Measurements from ENCODE around the gene ECI1.

The ECI1 gene

DNA sequence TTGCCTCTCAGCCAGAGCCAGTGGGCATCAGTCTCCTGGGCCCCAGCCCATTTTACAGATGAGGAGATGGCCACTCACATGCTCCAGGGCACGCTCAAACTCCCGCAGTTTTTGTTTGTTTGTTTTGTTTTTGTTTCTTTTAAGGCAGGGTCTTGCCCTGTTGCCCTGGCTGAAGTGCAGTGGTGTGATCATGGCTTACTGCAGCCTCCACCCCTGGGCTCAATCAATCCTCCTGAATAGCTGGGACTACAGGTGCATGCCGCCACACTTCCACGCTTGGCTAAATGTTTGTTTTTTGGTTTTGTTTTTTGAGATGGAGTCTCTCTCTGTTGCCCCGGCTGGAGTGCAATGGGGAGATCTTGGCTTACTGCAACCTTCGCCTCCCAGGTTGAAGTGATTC, 24.5 kb downstream of the ECI1 start:
- no peaks in the 10 kb centered on the region for H3K9me3 ChIP-seq (ENCODE audit: insufficient read depth, low read depth, low read length)
- H3K4me3 ChIP-seq (ENCODE audit: low read length, poor library complexity, severe bottlenecking) = no peak overlapping the region
- no peaks in the 10 kb centered on the region for H3K4me1 ChIP-seq (ENCODE audit: insufficient read depth, low read length, poor library complexity, severe bottlenecking)
- no peaks in the 10 kb centered on the region for H3K9me2 ChIP-seq (replicated peaks; ENCODE audit: low read depth, low read length)
- H3K4me2 ChIP-seq (ENCODE audit: low read depth, low read length, poor library complexity, severe bottlenecking) = peak overlapping the region; percentile 79
- H3K9ac ChIP-seq (ENCODE audit: low read depth, low read length, poor library complexity, severe bottlenecking) = no peak overlapping the region
- H4K20me1 ChIP-seq (ENCODE audit: insufficient read depth, low read length, poor library complexity, severe bottlenecking) = peaks cover 3% of the 10 kb centered on the region
- H3K79me2 ChIP-seq (ENCODE audit: insufficient read depth, low read length) = peaks cover 41% of the 10 kb centered on the region
- TF ChIP-seq, protein P1, sequence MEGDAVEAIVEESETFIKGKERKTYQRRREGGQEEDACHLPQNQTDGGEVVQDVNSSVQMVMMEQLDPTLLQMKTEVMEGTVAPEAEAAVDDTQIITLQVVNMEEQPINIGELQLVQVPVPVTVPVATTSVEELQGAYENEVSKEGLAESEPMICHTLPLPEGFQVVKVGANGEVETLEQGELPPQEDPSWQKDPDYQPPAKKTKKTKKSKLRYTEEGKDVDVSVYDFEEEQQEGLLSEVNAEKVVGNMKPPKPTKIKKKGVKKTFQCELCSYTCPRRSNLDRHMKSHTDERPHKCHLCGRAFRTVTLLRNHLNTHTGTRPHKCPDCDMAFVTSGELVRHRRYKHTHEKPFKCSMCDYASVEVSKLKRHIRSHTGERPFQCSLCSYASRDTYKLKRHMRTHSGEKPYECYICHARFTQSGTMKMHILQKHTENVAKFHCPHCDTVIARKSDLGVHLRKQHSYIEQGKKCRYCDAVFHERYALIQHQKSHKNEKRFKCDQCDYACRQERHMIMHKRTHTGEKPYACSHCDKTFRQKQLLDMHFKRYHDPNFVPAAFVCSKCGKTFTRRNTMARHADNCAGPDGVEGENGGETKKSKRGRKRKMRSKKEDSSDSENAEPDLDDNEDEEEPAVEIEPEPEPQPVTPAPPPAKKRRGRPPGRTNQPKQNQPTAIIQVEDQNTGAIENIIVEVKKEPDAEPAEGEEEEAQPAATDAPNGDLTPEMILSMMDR (conservative IDR thresholded peaks at IDR 0.05; ENCODE audit: low read length) = no peak
- no peak for TF ChIP-seq EZH2phosphoT487 (IDR thresholded peaks at IDR 0.05; ENCODE audit: borderline replicate concordance)
- no peaks in the 10 kb centered on the region for H3K27me3 ChIP-seq (ENCODE audit: insufficient read depth, low read length, poor library complexity, severe bottlenecking)
- no peaks in the 10 kb centered on the region for H3F3A ChIP-seq (ENCODE audit: low read depth)
- no peak overlapping the region for H2AFZ ChIP-seq (ENCODE audit: low read length)
- H3K36me3 ChIP-seq (ENCODE audit: insufficient read depth, low read length) = no peaks in the 10 kb centered on the region

DNA sequence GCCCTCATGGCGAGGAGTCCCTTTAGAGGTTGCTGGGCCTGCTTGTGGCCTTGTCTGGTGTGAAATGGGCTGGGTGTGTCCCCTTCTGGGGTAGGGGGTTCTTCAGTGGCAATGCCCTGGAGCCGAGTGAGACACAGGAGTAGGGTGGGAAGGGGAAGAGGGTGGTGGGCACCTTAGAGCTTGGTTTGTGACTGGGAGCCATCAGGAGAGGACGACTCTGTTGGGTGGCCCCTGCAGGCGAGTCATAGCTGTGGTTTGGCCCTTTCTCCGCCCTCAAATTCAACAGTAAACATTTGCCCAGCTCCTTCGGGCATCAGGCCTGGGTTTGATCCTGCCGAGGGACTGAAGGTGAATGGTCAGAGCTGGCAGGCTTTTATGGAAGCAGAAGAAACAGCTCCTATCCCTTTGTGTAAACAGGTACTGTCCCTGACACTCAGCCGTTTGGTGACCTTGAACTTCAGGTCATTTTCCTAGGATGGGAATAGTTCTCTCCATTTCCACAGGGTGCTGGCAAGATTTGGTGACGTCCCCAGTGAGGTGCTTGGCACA, 25.1 kb downstream of the ECI1 start:
- no peak overlapping the region for H3K9ac ChIP-seq (ENCODE audit: low read depth, low read length, poor library complexity, severe bottlenecking)
- H3K36me3 ChIP-seq (ENCODE audit: insufficient read depth, low read length) = no peaks in the 10 kb centered on the region
- no peak overlapping the region for H2AFZ ChIP-seq (ENCODE audit: low read length)
- peak overlapping the region; percentile 38 for H3K4me3 ChIP-seq (ENCODE audit: low read length, poor library complexity, severe bottlenecking)
- no peaks in the 10 kb centered on the region for H3K9me3 ChIP-seq (ENCODE audit: insufficient read depth, low read depth, low read length)
- peak overlapping the region; percentile 79 for H3K4me2 ChIP-seq (ENCODE audit: low read depth, low read length, poor library complexity, severe bottlenecking)
- H3K79me2 ChIP-seq (ENCODE audit: insufficient read depth, low read length) = peaks cover 41% of the 10 kb centered on the region
- TF ChIP-seq, protein P1 (conservative IDR thresholded peaks at IDR 0.05; ENCODE audit: low read length) = no peak
- TF ChIP-seq EZH2phosphoT487 (IDR thresholded peaks at IDR 0.05; ENCODE audit: borderline replicate concordance) = no peak
- H3K9me2 ChIP-seq (replicated peaks; ENCODE audit: low read depth, low read length) = no peaks in the 10 kb centered on the region
- H3F3A ChIP-seq (ENCODE audit: low read depth) = no peaks in the 10 kb centered on the region
- no peaks in the 10 kb centered on the region for H3K27me3 ChIP-seq (ENCODE audit: insufficient read depth, low read length, poor library complexity, severe bottlenecking)
- no peaks in the 10 kb centered on the region for H3K4me1 ChIP-seq (ENCODE audit: insufficient read depth, low read length, poor library complexity, severe bottlenecking)
- peaks cover 3% of the 10 kb centered on the region for H4K20me1 ChIP-seq (ENCODE audit: insufficient read depth, low read length, poor library complexity, severe bottlenecking)

DNA sequence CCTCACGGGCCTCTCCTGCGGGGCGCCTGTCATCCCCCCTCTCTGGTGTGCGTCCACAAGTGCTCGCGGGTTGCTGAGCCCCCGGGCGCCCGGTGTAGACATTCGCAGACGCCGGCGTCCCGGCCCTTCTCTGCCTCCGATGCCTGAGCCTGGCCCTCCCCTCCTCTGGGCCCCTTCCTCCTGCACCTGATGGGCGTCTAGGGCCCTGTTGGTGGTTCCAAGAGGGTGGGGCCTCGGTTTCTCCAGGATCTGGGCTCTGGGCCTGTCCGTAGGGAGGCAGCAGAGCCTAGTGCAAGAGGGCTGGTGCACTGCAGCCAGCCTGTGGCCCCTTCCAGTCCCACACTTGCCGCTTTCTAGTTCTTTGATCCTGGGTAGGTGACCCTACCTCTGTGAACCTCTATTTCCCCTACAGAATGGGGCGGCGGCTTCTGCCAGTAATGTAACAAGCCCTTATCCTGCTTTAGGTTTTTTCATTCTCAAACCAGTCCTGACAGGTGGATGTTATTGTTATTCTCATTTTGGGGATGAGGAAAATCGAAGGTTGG, 27.4 kb downstream of the ECI1 start:
- TF ChIP-seq, protein P1 (conservative IDR thresholded peaks at IDR 0.05; ENCODE audit: low read length) = no peak
- no peak for TF ChIP-seq EZH2phosphoT487 (IDR thresholded peaks at IDR 0.05; ENCODE audit: borderline replicate concordance)
- no peaks in the 10 kb centered on the region for H3K4me1 ChIP-seq (ENCODE audit: insufficient read depth, low read length, poor library complexity, severe bottlenecking)

More for the DNA sequence above, 27.4 kb downstream of the ECI1 start:
- Histone ChIP-seq H3K9me2 (replicated peaks; ENCODE audit: low read depth, low read length) (no peaks in the 10 kb centered on the region), H3K9me3 (ENCODE audit: insufficient read depth, low read depth, low read length) (no peaks in the 10 kb centered on the region), H3K27me3 (ENCODE audit: insufficient read depth, low read length, poor library complexity, severe bottlenecking) (no peaks in the 10 kb centered on the region), H3K79me2 (ENCODE audit: insufficient read depth, low read length) (peaks cover 41% of the 10 kb centered on the region), H3K36me3 (ENCODE audit: insufficient read depth, low read length) (no peaks in the 10 kb centered on the region), H3K9ac (ENCODE audit: low read depth, low read length, poor library complexity, severe bottlenecking) (peak overlapping the region; percentile 90), H3K4me3 (ENCODE audit: low read length, poor library complexity, severe bottlenecking) (peak overlapping the region; percentile 87), H3K4me2 (ENCODE audit: low read depth, low read length, poor library complexity, severe bottlenecking) (peak overlapping the region; percentile 79), H2AFZ (ENCODE audit: low read length) (peak overlapping the region; percentile 75; the same call in 1 of the 2 replicates), H3F3A (ENCODE audit: low read depth) (no peaks in the 10 kb centered on the region), H4K20me1 (ENCODE audit: insufficient read depth, low read length, poor library complexity, severe bottlenecking) (peaks cover 3% of the 10 kb centered on the region)
